OCI-LY1 (cell line): ENCODE measurements around the gene ARHGEF12.

Source experiments
- H2AFZ ChIP-seq: fragments of 200-600 bp; sonication (generic), shearing (Covaris generic); 2 replicates; pipeline ENCODE4 v1.6.0; 2014; ENCODE audit warnings: antibody characterized with exemption, mild to moderate bottlenecking, low read length
- H3F3A ChIP-seq: fragments of 200-600 bp; sonication (generic), shearing (Covaris generic); 2 replicates; pipeline ENCODE4 v1.6.0; 2014; ENCODE audit warnings: mild to moderate bottlenecking, antibody characterized with exemption, low read length, moderate library complexity; ENCODE audit not compliant: insufficient read depth
- H3K27ac ChIP-seq: fragments of 200-600 bp; sonication (generic); 2 replicates; pipeline ENCODE4 v1.5.1; 2014; ENCODE audit warnings: low read length, mixed run types, mild to moderate bottlenecking, low read depth; ENCODE audit not compliant: poor library complexity, severe bottlenecking
- H3K27me3 ChIP-seq: fragments of 200-600 bp; sonication (generic); 2 replicates; pipeline ENCODE4 v1.6.0; 2014; ENCODE audit warnings: antibody characterized with exemption, mild to moderate bottlenecking, low read length, moderate library complexity; ENCODE audit not compliant: insufficient read depth
- H3K36me3 ChIP-seq: fragments of 200-600 bp; sonication (generic); 2 replicates; pipeline ENCODE4 v1.6.1; 2014; ENCODE audit warnings: mild to moderate bottlenecking, antibody characterized with exemption, low read length, moderate library complexity, mixed read lengths; ENCODE audit not compliant: insufficient read depth
- H3K4me1 ChIP-seq: fragments of 200-600 bp; sonication (generic); 2 replicates; pipeline ENCODE4 v1.5.1; 2014; ENCODE audit warnings: mild to moderate bottlenecking, low read length, moderate library complexity; ENCODE audit not compliant: insufficient read depth, severe bottlenecking
- H3K4me2 ChIP-seq: fragments of 200-600 bp; sonication (generic), shearing (Covaris generic); 2 replicates; pipeline ENCODE4 v1.6.1; 2014; ENCODE audit warnings: low read length
- H3K4me3 ChIP-seq: fragments of 200-600 bp; sonication (generic); 2 replicates; pipeline ENCODE4 v1.5.1; 2014; ENCODE audit warnings: low read length, low read depth, mild to moderate bottlenecking, mixed read lengths; ENCODE audit not compliant: poor library complexity, severe bottlenecking
- H3K79me2 ChIP-seq: fragments of 200-600 bp; shearing (Covaris generic); 2 replicates; pipeline ENCODE4 v1.6.1; 2016; ENCODE audit warnings: mixed run types, low read length, mixed read lengths; ENCODE audit not compliant: insufficient read depth
- H3K9ac ChIP-seq: fragments of 200-600 bp; sonication (generic), shearing (Covaris generic); 2 replicates; pipeline ENCODE4 v1.6.1; 2014; ENCODE audit warnings: mild to moderate bottlenecking, low read length, mixed read lengths
- H3K9me2 ChIP-seq: fragments of 200-600 bp; sonication (generic), shearing (Covaris generic); 2 replicates; pipeline ENCODE4 v1.6.1; 2014; ENCODE audit warnings: low read depth, mild to moderate bottlenecking, low read length, mixed read lengths
- H3K9me3 ChIP-seq: fragments of 200-600 bp; shearing (Covaris generic); 2 replicates; pipeline ENCODE4 v1.6.1; 2014; ENCODE audit warnings: low read length, mixed read lengths
- H4K20me1 ChIP-seq: fragments of 200-600 bp; sonication (generic), shearing (Covaris generic); 2 replicates; pipeline ENCODE4 v1.6.0; 2016; ENCODE audit warnings: mild to moderate bottlenecking, low read length; ENCODE audit not compliant: insufficient read depth
- CTCF ChIP-seq: fragments of 200-600 bp; sonication (generic), shearing (Covaris generic); IDR thresholded peaks from 2 replicates; pipeline ENCODE4 v1.5.1; 2017; ENCODE audit warnings: mild to moderate bottlenecking, antibody characterized with exemption, low read length, moderate library complexity, mixed read lengths
- EZH2 ChIP-seq: fragments of 200-600 bp; sonication (generic), shearing (Covaris generic); IDR thresholded peaks from 2 replicates; pipeline ENCODE4 v1.8.0; 2017; ENCODE audit warnings: borderline replicate concordance, mixed run types, mild to moderate bottlenecking, antibody characterized with exemption, low read length, moderate library complexity, mixed read lengths

Gene ARHGEF12

DNA sequence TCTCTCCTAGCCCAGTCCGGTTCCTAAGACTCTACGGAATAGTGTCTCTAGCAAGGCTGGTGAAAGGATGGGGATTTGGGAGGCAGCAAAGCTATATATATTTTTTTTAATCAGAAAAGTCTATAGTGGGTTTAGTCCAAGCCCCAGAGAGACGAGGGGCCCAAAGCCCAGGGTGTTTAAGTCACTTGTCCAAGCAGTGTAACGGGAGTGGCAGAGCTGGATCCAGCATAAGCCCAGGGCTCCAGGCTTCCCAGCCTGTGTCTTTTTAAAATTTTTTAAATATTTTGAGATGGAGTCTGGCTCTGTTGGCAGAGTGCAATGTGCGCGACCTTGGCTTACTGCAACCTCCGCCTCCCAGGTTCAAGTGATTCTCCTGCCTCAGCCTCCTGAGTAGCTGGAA, 182.1 kb downstream of the ARHGEF12 start:
- no peak overlapping the region for H2AFZ ChIP-seq

DNA sequence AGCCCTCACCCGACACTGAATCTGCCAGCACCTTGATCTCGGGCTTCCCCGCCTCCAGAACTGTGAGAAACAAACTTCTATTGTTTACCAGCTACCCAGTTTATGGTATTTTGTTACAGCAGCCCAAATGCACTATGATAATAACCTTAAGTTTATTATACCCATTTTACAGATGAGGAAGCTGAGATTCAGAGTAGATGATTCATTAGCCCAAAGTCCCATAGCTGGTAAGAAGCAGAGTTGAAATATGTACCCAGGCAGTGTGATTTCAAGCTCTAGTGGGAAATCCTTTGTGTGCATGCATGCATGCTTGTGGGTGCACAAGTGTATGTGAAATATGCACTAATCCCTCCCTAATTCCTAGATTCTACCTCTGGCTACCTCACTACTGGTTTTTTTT, 183.3 kb downstream of the ARHGEF12 start:
- Histone ChIP-seq H3K4me1 (no peaks in the 10 kb centered on the region), H3K9ac (no peak overlapping the region), H4K20me1 (no peaks in the 10 kb centered on the region), H3F3A (no peaks in the 10 kb centered on the region), H3K9me3 (no peaks in the 10 kb centered on the region), H3K4me3 (no peak overlapping the region), H2AFZ (no peak overlapping the region), H3K9me2 (no peaks in the 10 kb centered on the region), H3K27me3 (no peaks in the 10 kb centered on the region), H3K36me3 (no peaks in the 10 kb centered on the region), H3K27ac (no peak overlapping the region), H3K79me2 (no peaks in the 10 kb centered on the region), H3K4me2 (no peak overlapping the region)
- TF ChIP-seq EZH2 (no peak), CTCF (no peak)

More for the DNA sequence above, 182.1 kb downstream of the ARHGEF12 start:
- Histone ChIP-seq H3K36me3 (no peaks in the 10 kb centered on the region), H3K27ac (no peak overlapping the region), H3K9me2 (no peaks in the 10 kb centered on the region), H3K4me1 (no peaks in the 10 kb centered on the region), H3K9me3 (no peaks in the 10 kb centered on the region), H3K27me3 (no peaks in the 10 kb centered on the region), H3K79me2 (no peaks in the 10 kb centered on the region), H3K4me3 (no peak overlapping the region), H3K4me2 (no peak overlapping the region), H3F3A (no peaks in the 10 kb centered on the region), H3K9ac (no peak overlapping the region), H4K20me1 (no peaks in the 10 kb centered on the region)
- no peak for TF ChIP-seq EZH2

DNA sequence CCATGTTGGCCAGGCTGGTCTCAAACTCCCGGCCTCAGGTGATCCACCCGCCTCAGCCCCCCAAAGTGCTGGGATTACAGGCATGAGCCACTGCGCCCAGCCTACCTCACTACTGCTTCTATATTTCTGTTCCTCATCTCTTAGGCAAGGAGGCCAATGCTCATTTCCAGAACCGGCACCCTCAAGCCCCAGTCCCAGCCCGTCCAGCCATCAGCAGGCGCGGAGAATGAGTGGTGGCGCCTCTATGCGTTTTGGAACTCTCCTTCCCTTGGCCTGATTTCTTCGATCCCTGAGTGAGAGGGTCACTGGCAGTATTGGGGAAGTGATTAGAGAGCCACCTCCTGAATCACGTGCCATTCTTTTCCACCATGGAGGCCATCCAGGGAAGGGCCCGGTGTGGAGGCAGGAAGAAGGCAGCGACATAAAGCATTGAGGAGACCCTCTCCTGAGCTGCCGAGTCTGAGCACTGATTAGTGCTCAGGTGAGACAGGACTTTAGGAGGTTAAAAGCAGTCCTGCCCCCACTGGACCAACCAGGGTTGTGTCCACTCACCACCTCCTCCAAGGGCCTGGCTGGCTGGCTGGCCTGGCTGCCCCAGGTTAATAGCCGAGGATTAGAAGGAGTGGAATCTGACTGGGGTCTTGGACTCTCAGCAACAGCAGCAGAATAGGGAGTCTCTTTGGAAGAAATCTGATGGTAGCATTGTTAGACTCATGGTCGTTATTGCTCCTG, 184.0 kb downstream of the ARHGEF12 start:
- H3K27me3 ChIP-seq = no peaks in the 10 kb centered on the region

More for the DNA sequence above, 184.0 kb downstream of the ARHGEF12 start:
- no peak overlapping the region for H3K4me2 ChIP-seq
- no peaks in the 10 kb centered on the region for H3K9me3 ChIP-seq
- no peak overlapping the region for H3K9ac ChIP-seq
- H3F3A ChIP-seq = no peaks in the 10 kb centered on the region
- H3K79me2 ChIP-seq = no peaks in the 10 kb centered on the region
- TF ChIP-seq EZH2 (no peak), CTCF (no peak)
- H4K20me1 ChIP-seq = no peaks in the 10 kb centered on the region
- no peaks in the 10 kb centered on the region for H3K36me3 ChIP-seq
- no peaks in the 10 kb centered on the region for H3K9me2 ChIP-seq
- H2AFZ ChIP-seq = no peak overlapping the region
- no peak overlapping the region for H3K27ac ChIP-seq
- no peak overlapping the region for H3K4me3 ChIP-seq
- no peaks in the 10 kb centered on the region for H3K4me1 ChIP-seq
